Calu3 (cell line): ENCODE results near the gene CREM. TPM values are rescaled to one million over a fixed set of nuclear protein-coding genes. Genes with fewer than 3 reads are reported as not detected.

Experiments used
- BruUV-seq: library from RNA; stranded (reverse); fragments of 400-500 nt; replicated peaks from 2 replicates; lab custom pipeline; 2021; lab: Mats Ljungman, UMichigan
- CTCF ChIA-PET: fragments of 300-600 bp; sonication (Branson Sonifier 250); formaldehyde crosslinking; loops from one replicate; lab custom pipeline; 2022; ENCODE audit warnings: antibody characterized with exemption; lab: Charles Lee
- DNase-seq: peaks from one replicate; pipeline ENCODE4 v3.0.0; 2022
- H3K27ac Mint-ChIP-seq: one replicate; pipeline ENCODE4 v1.8.0; 2022; ENCODE audit warnings: mixed read lengths; ENCODE audit not compliant: unreplicated experiment
- H3K27me3 Mint-ChIP-seq: one replicate; pipeline ENCODE4 v1.8.0; 2022; ENCODE audit warnings: mixed read lengths; ENCODE audit not compliant: unreplicated experiment
- H3K36me3 Mint-ChIP-seq: one replicate; pipeline ENCODE4 v1.8.0; 2022; ENCODE audit warnings: mild to moderate bottlenecking, moderate library complexity, mixed read lengths; ENCODE audit not compliant: insufficient read depth, unreplicated experiment
- H3K4me1 Mint-ChIP-seq: one replicate; pipeline ENCODE4 v1.8.0; 2022; ENCODE audit warnings: mild to moderate bottlenecking, low read depth, mixed read lengths; ENCODE audit not compliant: unreplicated experiment
- H3K4me3 Mint-ChIP-seq: one replicate; pipeline ENCODE4 v1.8.0; 2022; ENCODE audit warnings: mild to moderate bottlenecking, low read depth, moderate library complexity, mixed read lengths; ENCODE audit not compliant: unreplicated experiment
- H3K9me3 Mint-ChIP-seq: one replicate; pipeline ENCODE4 v1.8.0; 2022; ENCODE audit warnings: low read depth, mixed read lengths; ENCODE audit not compliant: unreplicated experiment
- CTCF ChIP-seq: fragments of 200-600 bp; IDR thresholded peaks from one replicate; pipeline ENCODE4 v1.8.0; 2022; ENCODE audit warnings: antibody characterized with exemption; ENCODE audit not compliant: unreplicated experiment
- intact Hi-C: fragments of 100-400 bp; cut with micrococcal nuclease; formaldehyde crosslinking; loops from one replicate; pipeline ENCODE4 v1.10.0; 2022; ENCODE audit not compliant: unreplicated experiment
- total RNA-seq: library from RNA; stranded (reverse); gene quantifications from 2 replicates; pipeline ENCODE4 v1.2.3, GENCODE V29; 2022

Gene CREM
- total RNA-seq, 1 experiment from 2014 or later, result 20.3 TPM

DNA sequence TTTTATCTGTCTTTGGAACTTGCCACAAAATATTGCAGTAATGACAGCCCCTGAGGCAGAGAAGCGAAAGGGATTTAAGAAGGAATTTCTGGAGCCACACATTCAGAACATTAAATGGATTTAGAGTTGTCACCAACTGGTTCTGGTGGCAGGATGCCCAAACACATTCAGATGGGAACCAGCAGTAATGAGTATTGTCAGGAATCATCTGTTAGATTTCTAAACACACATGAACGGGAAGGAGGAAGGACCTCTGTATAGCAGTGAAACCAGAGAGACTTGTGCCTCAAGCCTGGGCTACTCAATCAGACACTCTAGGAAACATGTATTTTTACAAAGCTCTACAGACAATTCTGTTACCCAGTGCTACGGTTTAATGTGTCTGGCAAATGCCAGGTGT, 105.9 kb downstream of the CREM start:
- DNase-seq, result no peak
- Mint-ChIP-seq H3K4me3 (no peak overlapping the region), H3K36me3 (no peaks in the 10 kb centered on the region), H3K27ac (no peak overlapping the region), H3K27me3 (no peaks in the 10 kb centered on the region), H3K9me3 (no peaks in the 10 kb centered on the region), H3K4me1 (no peaks in the 10 kb centered on the region)
- CTCF ChIA-PET, result no interaction called here
- no peak for TF ChIP-seq CTCF
- intact Hi-C loops, result no loop called here
- no TSS peak for BruUV-seq

DNA sequence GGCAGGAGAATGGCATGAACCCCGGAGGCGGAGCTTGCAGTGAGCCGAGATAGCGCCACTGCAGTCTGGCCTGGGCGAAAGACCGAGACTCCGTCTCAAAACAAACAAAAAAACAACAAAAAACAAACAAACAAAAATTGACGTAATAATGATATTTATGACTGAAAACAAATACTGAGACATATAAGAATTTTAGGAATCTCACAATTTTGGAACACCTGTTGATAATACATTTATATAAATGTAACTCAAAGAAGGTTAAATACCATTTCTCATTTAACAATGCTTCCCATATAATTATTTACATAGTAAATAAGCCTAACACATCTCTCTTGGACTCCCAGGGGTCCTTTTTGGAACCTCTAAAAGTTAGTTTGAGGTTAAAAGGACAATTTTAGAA, 107.4 kb downstream of the CREM start:
- no peaks in the 10 kb centered on the region for H3K36me3 Mint-ChIP-seq
- no peak overlapping the region for H3K27ac Mint-ChIP-seq
- no peaks in the 10 kb centered on the region for H3K27me3 Mint-ChIP-seq
- CTCF ChIA-PET, result no interaction called here
- H3K4me1 Mint-ChIP-seq, result no peaks in the 10 kb centered on the region
- no peak overlapping the region for H3K4me3 Mint-ChIP-seq
- no peak for DNase-seq
- intact Hi-C loops, result no loop called here
- BruUV-seq, result no TSS peak
- TF ChIP-seq CTCF, result no peak
- H3K9me3 Mint-ChIP-seq, result no peaks in the 10 kb centered on the region

DNA sequence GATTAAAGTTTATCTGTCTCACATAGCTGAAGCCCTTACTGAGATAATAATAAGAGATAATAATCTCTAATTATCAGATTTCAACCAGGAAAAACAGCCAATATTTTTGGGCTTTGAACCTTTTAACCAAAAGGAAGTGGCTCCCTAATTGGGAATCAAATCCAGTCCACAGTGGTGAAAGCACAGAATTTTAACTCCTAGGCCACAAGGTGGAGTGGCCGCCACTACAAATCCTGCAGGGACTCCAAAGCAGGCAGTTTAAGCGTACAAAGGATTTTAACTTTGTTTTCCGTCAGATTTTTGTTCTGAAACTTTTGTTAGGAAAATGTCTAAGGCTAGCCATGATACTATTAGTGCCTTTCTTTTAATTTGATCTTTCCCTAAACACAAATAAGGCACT, 110.1 kb downstream of the CREM start:
- no peak for TF ChIP-seq CTCF
- no peaks in the 10 kb centered on the region for H3K36me3 Mint-ChIP-seq
- intact Hi-C loops, result loop anchor here (5.0 kb wide), 1 partner anchor 326 kb away; no protein-coding TSS in a partner anchor
- H3K9me3 Mint-ChIP-seq, result no peaks in the 10 kb centered on the region
- CTCF ChIA-PET, result interaction anchor here (0.7 kb wide), 1 partner anchor 41 kb away, joined by 3 read pairs; no protein-coding TSS in a partner anchor
- DNase-seq, result no peak
- no peak overlapping the region for H3K27ac Mint-ChIP-seq
- H3K4me3 Mint-ChIP-seq, result no peak overlapping the region
- no peaks in the 10 kb centered on the region for H3K27me3 Mint-ChIP-seq
- no TSS peak for BruUV-seq
- no peaks in the 10 kb centered on the region for H3K4me1 Mint-ChIP-seq

- Mint-ChIP-seq H3K4me3 (no peak overlapping the region), H3K27me3 (no peaks in the 10 kb centered on the region), H3K9me3 (no peaks in the 10 kb centered on the region), H3K4me1 (no peaks in the 10 kb centered on the region), H3K36me3 (no peaks in the 10 kb centered on the region), H3K27ac (no peak overlapping the region)
- DNase-seq, result no peak
- CTCF ChIA-PET, result no interaction called here
- TF ChIP-seq CTCF, result no peak
- intact Hi-C loops, result loop anchor here (5.0 kb wide), 1 partner anchor 324 kb away; no protein-coding TSS in a partner anchor
- BruUV-seq, result no TSS peak
Observed at GRCh38 chr10:35237766-35238512, 111.3 kb downstream of the CREM start.
